Chondrocyte (in vitro differentiated cells): ENCODE data around the gene ARMCX2. TPM values are rescaled to one million over a fixed set of nuclear protein-coding genes. Genes with fewer than 3 reads are reported as not detected.

Source experiments
- DNase-seq: peaks from one replicate; pipeline ENCODE4 v3.0.0; 2021; ENCODE audit warnings: mixed read lengths, low spot score
- H3K27ac Mint-ChIP-seq: one replicate; pipeline ENCODE4 v1.8.0; 2021; ENCODE audit warnings: mild to moderate bottlenecking, moderate library complexity, mixed read lengths; ENCODE audit not compliant: unreplicated experiment
- H3K27me3 Mint-ChIP-seq: 2 replicates; pipeline ENCODE4 v1.8.0; 2021; ENCODE audit warnings: low read depth, mixed read lengths
- H3K36me3 Mint-ChIP-seq: 2 replicates; pipeline ENCODE4 v1.8.0; 2021; ENCODE audit warnings: low read depth, mixed read lengths
- H3K4me1 Mint-ChIP-seq: 2 replicates; pipeline ENCODE4 v1.8.0; 2021; ENCODE audit warnings: low read depth, mild to moderate bottlenecking, mixed read lengths
- H3K4me3 Mint-ChIP-seq: one replicate; pipeline ENCODE4 v1.8.0; 2021; ENCODE audit warnings: mild to moderate bottlenecking, moderate library complexity, mixed read lengths; ENCODE audit not compliant: unreplicated experiment
- H3K9me3 Mint-ChIP-seq: 2 replicates; pipeline ENCODE4 v1.8.0; 2021; ENCODE audit warnings: low read depth, mixed read lengths
- total RNA-seq: library from RNA; stranded (reverse); gene quantifications from 3 replicates; pipeline ENCODE4 v1.2.1, GENCODE V29; 2021
- TF ChIP-seq, protein P1 (sequence below): fragments of 200-600 bp; sonication (generic); IDR thresholded peaks from 2 replicates; pipeline ENCODE4 v1.5.0; 2021; ENCODE audit warnings: antibody characterized with exemption, mild to moderate bottlenecking, moderate library complexity

The ARMCX2 gene
- total RNA-seq, 1 donor from 2014 or later: 146 TPM

DNA sequence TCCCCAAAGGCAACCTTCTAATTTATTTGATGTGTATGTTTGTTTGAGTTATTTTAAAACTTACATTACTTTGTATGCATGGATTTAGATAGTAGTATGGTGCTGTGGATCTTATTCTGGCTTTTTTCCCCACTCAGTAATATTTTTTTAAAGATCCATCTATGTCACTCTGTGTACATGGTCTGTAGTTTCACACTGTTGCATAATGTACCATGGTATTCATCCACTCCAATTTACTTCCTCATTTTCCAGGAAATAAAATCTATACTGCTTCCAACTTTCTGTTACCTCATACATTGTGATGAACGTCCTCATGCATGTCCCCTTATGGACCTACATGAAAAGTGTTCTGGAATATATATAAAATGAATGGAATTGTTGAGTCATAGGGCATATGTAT is 17.6 kb downstream of the ARMCX2 start:
- Mint-ChIP-seq H3K27ac (no peak overlapping the region), H3K4me3 (no peak overlapping the region), H3K27me3 (no peaks in the 10 kb centered on the region), H3K36me3 (peaks cover 2% of the 10 kb centered on the region), H3K9me3 (no peaks in the 10 kb centered on the region), H3K4me1 (no peaks in the 10 kb centered on the region)
- no peak for DNase-seq
- TF ChIP-seq, protein P1, sequence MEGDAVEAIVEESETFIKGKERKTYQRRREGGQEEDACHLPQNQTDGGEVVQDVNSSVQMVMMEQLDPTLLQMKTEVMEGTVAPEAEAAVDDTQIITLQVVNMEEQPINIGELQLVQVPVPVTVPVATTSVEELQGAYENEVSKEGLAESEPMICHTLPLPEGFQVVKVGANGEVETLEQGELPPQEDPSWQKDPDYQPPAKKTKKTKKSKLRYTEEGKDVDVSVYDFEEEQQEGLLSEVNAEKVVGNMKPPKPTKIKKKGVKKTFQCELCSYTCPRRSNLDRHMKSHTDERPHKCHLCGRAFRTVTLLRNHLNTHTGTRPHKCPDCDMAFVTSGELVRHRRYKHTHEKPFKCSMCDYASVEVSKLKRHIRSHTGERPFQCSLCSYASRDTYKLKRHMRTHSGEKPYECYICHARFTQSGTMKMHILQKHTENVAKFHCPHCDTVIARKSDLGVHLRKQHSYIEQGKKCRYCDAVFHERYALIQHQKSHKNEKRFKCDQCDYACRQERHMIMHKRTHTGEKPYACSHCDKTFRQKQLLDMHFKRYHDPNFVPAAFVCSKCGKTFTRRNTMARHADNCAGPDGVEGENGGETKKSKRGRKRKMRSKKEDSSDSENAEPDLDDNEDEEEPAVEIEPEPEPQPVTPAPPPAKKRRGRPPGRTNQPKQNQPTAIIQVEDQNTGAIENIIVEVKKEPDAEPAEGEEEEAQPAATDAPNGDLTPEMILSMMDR: no peak

DNA sequence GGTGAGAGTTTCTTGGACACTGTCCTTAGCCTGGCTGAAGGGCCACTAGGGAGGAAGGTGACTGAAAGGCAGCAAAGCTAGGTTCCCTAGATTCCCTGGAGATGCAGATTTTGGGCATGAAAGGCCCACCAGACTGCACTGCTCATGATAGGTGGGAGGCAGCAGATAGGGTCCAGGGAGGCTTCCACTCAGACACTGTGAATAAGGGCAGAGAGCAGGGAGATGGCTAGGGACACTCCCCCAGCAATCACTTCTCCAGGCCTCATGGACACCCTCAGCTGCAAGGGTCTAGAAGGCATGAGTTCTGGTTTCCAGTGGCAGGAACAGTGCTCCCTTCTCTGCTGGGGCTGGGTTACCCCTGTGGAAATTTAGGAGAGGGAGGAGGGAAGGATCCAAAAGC is 20.1 kb downstream of the ARMCX2 start:
- TF ChIP-seq, protein P1: no peak
- Mint-ChIP-seq H3K36me3 (peaks cover 5% of the 10 kb centered on the region), H3K9me3 (no peaks in the 10 kb centered on the region), H3K27me3 (no peaks in the 10 kb centered on the region), H3K27ac (no peak overlapping the region), H3K4me3 (no peak overlapping the region), H3K4me1 (no peaks in the 10 kb centered on the region)
- no peak for DNase-seq

DNA sequence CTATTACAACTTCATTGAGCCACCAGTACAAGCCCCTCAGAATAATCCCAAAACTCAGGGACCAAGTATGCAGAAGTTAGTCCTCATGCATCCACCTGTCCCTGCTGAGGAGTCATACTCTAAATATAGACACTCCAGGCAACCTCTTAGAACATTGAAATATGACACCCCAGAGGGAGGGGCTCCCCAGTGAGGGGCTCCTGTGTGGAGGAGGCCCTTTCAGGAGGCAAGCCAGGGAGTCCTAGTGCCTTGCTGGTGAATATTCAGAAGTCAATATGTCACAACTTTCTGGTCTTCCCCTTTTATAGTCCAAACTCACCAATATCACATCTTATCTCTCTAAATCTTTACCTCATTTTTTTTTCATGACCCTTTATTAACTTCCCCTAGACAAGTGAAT is 40.3 kb downstream of the ARMCX2 start:
- Mint-ChIP-seq H3K9me3 (no peaks in the 10 kb centered on the region), H3K4me1 (peaks cover 31% of the 10 kb centered on the region), H3K27ac (no peak overlapping the region), H3K4me3 (no peak overlapping the region), H3K36me3 (peaks cover 10% of the 10 kb centered on the region), H3K27me3 (no peaks in the 10 kb centered on the region)
- TF ChIP-seq, protein P1: no peak
- DNase-seq: no peak

DNA sequence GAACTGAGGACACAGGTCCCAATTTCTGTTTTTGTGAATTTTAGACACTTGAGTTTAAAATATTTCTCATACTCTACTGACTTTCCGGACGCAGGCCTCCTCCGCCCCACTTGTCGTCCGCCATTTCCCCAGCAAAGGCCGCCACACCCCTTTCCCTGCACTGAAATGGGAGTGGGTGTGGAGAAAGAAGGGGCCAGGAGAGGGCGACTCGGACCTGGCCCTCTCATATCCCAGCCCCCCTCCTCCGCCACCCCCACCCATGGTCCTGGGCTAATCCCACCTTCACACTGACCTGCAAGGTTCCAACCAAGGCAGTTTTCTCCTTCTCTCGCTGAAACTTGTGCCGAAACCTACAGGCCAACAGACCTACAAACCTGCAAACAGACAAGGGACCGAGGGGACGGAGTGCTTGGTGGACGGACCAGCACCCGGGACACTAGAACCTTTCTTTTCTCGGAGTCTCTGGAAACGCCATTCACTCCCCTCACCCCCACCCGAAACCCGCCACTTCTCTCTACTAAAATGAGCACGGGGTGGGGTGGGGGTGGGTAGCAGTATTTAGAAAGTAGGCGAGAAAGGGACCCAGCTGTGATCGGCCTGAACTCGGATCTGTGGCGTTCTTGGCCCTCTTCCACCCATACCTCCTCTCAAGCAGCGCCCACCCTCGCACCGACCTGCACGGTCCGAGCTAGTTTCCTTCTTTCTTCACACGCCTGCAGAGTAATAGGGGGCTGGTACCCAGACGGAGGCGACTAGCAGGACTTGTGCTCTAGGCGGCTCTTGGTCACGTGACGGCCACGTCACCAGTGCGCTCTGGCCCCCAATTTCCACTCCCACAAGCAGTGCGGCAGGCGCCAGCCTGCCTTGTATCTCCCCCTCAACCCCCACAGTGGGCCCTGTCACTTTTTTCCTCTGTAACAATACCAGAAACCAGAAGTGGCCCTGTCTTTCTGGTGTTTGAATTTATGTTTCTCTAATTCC is 42.1 kb downstream of the ARMCX2 start, which contains the start of gene ARMCX6:
ARMCX6 (minus strand) TSS at position 790 of the 981 bp plus-strand sequence. CDS start 1,380 bp downstream, outside the sequence.
- peaks cover 21% of the 10 kb centered on the region for H3K4me1 Mint-ChIP-seq
- H3K9me3 Mint-ChIP-seq: no peaks in the 10 kb centered on the region

DNA sequence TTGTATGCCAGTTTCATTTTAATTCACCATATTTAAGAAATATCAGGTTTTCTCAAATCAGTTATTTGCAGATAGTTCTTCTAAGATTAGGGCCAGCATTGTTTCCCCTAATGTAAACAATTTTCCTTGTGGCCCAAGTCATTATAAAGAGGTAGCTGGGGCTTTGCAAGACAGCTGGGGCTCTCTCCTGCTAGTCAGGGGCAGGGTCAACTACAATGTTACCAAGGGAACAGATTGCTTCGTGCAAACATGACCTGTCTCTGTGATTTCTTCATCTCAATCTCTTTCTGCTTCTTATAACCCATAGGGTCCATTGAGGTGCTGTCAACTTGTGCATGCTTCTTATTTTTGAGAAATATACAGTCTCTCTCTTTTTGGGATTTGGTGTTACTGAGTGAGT is 53.9 kb downstream of the ARMCX2 start:
- no peaks in the 10 kb centered on the region for H3K36me3 Mint-ChIP-seq
- no peak overlapping the region for H3K4me3 Mint-ChIP-seq
- no peak overlapping the region for H3K27ac Mint-ChIP-seq
- no peak for DNase-seq
- TF ChIP-seq, protein P1: no peak
- H3K4me1 Mint-ChIP-seq: no peaks in the 10 kb centered on the region
- H3K9me3 Mint-ChIP-seq: peaks cover 5% of the 10 kb centered on the region
- no peaks in the 10 kb centered on the region for H3K27me3 Mint-ChIP-seq

More for the DNA sequence above, 42.1 kb downstream of the ARMCX2 start, which contains the start of gene ARMCX6:
- DNase-seq: no peak
- peak within 1 kb of the TSS; percentile 88 for H3K4me3 Mint-ChIP-seq
- peaks cover 5% of the 10 kb centered on the region for H3K36me3 Mint-ChIP-seq
- H3K27ac Mint-ChIP-seq: peak within 1 kb of the TSS; percentile 90
- H3K27me3 Mint-ChIP-seq: no peaks in the 10 kb centered on the region
- TF ChIP-seq, protein P1: peak; percentile 77

Other genes starting within 250 kb of the ARMCX2 start
- 13.3 to 15.4 TPM (median 15.2 TPM) in 3 replicates for gene ARMCX4, start 174.4 kb downstream of the ARMCX2 start, total RNA-seq
- gene ARMCX1, start 109.3 kb downstream of the ARMCX2 start, total RNA-seq: 36.0 to 46.1 TPM (median 36.7 TPM) in 3 replicates
- 91.5 to 103 TPM (median 98.5 TPM) in 3 replicates for gene ARMCX6, start 41.9 kb downstream of the ARMCX2 start, total RNA-seq
- 114 to 155 TPM (median 123 TPM) in 3 replicates for gene ARMCX3, start 36.7 kb downstream of the ARMCX2 start, total RNA-seq